HG03342 (cell line): ENCODE results near the gene MFN1.
"Not testable (repeated sequence)": the region's sequence is repeated elsewhere in the genome, so short reads cannot be mapped to it uniquely, and the experiment has no call there.

Source experiments
- ATAC-seq: cut with Tn5 transposase; IDR thresholded peaks from one replicate; pipeline ENCODE4 v1.9.1; 2021; ENCODE audit warnings: mild to moderate bottlenecking, moderate library complexity; ENCODE audit not compliant: unreplicated experiment

MFN1 gene

DNA sequence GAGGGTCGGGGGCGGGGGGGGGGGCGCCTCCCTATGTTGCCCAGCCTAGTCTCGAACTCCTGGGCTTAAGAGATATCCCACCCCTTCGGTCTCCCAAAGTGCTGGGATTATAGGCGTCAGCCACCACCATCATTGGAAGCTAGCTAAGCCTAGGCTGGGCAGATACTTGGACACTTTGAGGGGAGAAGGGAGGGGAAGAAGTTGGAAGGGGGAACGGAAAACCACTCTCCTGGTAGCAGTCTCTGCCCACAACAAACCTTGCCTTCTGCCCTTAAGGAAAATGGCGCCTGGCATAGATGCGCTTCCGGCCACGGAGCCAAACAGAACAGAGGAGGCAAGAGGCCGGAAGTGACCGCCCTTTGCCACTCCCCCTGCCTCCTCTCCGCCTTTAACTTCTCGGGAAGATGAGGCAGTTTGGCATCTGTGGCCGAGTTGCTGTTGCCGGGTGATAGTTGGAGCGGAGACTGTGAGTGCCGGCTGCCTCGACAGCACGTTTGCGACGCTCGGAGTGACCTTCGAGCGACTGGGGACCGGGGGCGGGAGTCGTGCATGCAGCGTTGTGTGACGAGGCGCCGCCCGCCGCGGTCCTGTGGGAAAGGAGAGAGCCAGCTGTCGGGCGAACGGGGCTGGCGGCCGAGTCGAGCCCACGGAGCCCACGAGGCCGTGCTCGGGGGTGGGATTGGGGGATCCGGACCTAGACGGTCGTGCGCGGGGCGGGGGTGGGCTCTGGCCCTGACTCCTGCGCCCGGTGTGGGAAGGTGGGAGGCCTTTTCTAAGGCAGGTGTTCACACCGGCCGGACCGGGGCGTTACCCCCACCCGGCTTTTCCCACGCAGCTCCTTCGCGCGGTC lies at the start of gene MFN1:
Gene MFN1, plus strand, starts transcription at position 365 of the 850 bp plus-strand sequence. CDS start 1,143 bp downstream, outside the sequence.
- ATAC-seq, result peak; percentile 91

DNA sequence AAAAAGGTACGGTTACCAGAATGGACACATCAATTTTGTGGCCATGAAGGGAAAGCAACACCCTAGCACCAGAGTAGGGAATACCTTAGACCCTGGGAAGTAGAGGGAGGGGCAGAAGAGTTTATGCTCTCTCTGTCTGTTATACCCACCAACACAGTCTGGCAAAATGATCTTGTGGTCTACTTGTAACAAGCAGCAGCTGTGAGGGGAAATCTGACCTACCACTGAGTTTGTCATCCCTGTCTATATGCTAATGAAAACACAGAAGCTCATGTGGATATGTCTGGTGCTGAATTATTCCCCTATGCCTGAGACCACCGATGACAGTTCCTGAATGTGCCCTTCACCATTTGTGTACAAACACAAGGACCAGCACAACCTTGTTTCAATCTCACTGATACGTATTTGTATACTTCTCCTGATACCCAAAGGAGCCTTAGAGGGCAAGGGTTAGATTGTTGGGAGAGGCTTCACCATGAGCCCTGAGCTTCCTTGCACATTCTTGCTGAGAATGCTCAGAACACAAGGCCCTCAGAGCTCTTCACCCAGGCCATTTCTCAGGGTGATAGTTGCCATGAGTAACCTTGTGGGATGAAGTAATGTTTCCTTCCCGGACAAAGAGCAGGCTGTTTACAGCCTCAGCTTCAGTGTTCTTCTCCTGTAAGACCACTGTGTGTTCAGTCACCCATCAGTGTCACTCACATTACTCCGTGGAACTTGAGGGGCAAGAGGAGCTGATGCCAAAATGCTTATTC lies 49.4 kb upstream of the MFN1 start:
- no peak for ATAC-seq

DNA sequence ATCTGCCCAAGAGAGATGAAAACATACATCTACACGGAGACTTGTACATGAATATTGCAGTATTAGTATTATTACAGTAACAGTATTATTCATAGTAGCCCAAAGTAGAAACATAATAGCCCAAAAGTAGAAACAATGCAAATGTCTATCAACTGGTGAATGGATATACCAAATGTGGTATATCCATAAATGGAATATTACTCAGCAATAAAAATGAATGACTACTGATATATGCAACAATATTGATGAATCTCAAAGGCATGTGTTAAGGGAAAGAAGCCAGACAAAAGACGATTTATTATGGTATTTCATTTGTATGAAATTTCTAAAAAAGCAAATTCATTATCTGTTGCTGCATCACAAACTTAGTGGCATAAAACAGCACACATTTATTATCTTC lies 48.2 kb upstream of the MFN1 start:
- no peak for ATAC-seq

DNA sequence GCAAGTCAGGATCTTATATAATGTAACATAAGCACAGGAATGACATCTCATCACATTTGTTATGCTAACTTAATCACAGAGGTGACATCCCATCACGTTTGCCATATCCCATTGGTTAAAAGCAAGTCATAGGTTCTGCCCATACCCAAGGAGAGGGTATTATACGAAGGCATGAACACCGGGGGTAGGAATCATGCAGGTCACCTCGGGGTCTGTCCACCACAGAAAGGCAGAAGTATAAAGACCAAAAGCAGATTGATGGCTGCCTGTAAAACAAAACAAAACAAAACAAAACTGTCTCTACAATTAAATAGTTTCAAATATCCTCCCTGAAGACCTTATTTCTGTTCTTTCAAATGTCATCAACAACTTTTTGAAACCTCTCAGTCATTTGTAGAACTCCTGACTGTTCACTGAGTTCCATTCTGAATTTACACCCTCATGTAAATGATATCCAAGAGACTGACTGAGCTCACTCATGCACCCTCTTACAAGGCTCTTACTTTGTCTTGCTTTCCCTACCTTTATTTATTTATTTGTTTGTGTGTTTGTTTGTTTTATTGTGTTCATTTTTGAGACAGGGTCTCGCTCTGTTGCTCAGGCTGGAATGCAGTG lies 47.4 kb upstream of the MFN1 start:
- no peak for ATAC-seq

DNA sequence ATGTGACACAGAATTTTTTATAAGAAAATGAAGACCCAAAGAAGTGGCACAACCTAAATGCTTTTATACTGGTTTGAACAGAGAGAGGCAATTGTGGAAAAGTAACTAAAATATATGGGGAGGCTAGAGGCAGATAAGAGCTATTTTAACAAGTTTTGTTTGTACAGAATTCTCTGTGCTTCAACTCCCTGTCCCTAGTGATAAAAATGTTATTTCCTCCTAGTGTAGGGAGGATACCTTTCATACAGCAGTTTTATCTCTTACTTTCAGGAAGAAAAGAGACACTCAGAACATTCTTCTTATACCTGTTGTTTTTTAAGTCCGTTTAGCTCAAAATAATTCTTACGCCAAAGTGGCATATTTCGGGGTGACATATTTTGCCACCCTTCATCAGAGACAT lies 45.9 kb upstream of the MFN1 start:
- no peak for ATAC-seq

DNA sequence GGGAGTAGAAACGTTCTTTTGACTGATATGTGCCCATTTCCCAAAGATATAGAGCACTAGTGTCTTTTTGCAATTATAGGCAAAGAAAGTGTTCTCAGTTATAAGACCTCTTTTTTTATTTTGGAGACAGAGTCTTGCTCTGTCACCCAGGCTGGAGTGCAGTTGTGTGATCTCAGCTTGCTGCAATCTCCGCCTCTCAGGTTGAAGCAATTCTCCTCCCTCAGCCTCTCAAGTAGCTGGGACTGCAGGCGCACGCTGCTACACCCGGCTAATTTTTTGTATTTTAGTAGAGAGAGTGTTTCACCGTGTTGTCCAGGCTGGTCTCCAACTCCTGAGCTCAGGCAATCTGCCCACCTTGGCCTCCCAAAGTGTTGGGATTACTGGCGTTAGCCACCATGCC lies 45.4 kb upstream of the MFN1 start:
- no peak for ATAC-seq

DNA sequence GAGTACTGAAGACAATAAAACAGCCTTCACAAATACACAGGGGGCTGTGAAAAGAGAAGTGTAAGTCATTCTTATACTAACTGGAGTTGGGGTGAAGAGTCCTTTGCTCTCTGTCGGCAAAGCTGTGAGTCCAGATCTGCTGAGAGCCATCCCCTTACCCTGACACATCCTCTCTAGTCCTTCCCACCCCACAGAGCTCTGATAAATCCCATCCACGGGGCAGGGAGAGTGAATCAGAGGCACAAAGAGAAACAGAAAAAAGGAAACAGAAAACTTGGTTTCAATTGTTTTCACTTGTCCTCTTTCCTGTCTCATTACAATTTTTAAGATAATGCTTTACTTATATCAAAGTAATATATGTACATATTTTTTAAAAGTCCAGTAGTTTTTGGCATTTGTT lies 42.9 kb upstream of the MFN1 start:
- ATAC-seq, result no peak

DNA sequence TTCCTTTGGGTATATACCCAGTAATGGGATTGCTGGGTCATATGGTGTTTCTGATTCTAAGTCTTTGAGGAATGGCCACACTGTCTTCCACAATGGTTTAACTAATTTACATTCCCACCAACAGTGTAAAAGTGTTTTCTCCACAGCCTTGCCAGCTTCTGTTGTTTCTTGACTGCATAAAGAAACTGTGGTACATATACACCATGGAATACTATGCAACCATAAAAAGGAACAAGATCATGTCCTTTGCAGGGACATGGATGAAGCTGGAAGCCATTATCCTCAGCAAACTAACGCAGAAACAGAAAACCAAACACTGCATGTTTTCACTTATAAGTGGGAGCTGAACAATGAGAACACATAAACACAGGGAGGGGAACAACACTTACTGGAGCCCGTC lies 40.1 kb upstream of the MFN1 start:
- not testable (repeated sequence) for ATAC-seq

DNA sequence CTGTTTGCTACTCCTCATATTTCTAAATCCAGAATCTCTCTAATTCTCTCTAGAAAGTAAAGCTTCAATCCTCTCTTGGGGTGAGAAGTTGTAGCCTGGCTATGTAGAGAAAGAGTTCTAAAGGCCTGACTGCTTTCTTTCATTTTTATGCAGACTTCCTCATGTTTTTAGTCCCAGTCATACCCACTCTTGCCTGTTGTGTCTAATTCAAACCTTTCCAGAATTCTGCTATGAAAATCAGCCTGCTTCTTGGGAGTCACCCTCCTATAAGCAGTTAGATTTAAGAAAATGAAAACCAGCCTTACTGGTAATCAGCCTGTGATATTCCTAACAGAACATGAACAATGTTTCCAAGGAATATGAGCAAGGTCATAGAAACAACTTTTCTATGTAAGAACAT lies 39.5 kb upstream of the MFN1 start:
- ATAC-seq, result no peak

DNA sequence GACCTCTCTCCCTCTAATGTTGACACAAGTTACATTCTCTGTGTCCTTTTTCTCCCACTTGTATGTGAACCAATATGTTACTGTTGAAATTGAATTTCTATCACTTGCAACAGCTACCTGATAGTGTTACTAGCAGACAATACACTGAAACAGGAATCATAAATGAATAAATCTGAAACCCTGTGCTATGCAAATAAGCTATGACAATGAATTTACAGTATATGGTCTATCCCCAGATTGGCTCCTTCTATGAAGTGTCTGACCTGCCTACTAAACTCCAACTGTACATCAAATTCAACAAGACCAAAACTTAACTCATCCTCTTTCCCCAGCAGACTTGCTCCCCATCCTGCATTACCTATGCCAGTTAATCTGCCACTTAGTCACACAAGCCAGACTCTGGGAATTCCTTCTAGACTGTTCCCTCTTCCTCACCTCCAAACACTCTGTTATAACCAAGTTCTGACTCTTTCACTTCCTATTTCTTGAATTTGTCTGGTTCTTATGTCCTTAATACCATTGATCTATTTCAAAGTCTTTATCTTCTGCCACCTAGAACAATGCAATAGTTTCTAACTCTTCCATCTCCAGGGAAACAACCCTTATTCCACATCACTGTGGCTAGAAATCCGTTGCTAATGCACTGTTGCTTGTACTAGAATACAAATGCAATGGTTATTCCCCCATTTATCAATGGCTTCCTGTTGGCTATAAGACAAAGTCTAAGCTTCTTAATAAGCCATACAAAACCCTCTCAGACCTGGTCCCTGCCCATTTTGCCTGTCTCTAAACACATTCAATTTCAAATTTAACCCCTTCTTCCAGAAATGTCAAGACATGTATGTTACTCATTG lies 38.1 kb upstream of the MFN1 start:
- peak; percentile 93 for ATAC-seq

DNA sequence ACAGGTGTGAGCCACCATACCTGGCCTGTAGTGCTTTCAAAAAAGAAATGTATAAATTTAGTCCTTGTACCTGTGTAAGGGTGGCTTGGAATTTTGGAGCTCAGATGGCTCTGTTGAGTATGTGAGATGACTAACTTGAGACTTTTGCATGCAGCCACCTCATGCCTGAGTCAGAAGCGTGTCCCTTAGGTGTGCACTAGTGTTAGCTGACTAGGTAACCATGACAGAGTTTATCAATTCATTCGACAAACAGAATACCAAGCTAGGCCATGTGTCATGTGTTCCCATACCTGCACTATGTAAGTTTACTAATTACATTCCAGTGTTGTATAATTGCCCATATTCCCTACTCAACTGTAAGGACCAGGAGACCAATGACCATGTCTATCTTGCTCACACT lies 28.6 kb upstream of the MFN1 start:
- no peak for ATAC-seq

DNA sequence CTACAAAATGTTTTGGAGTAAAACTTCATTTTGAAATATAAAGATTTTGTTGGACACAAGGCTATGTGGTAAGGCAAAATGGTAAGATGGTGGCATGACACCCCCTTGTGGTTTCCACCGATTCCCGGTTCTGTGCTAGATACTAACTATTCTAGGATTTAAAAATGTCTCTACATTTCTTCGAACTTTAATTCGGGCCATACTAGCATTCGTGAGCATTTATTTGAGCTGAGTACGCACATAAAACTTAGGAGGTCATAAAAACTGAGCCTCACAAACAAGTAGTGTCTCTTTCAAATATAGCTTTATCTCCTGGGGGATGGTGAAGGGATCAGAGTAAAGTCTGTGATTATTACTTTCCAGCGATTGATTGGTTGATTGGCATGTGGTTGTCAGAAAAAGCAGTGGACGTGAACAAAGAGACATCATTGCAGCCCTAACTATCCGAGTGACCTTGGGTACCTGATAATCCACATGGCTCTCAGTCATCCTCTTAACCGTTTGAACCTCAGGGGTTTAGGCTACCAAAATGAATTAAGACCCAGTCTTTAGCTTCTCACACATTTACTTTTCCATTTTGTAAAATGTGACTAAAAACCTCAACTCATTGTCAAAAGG lies 25.7 kb upstream of the MFN1 start:
- no peak for ATAC-seq

DNA sequence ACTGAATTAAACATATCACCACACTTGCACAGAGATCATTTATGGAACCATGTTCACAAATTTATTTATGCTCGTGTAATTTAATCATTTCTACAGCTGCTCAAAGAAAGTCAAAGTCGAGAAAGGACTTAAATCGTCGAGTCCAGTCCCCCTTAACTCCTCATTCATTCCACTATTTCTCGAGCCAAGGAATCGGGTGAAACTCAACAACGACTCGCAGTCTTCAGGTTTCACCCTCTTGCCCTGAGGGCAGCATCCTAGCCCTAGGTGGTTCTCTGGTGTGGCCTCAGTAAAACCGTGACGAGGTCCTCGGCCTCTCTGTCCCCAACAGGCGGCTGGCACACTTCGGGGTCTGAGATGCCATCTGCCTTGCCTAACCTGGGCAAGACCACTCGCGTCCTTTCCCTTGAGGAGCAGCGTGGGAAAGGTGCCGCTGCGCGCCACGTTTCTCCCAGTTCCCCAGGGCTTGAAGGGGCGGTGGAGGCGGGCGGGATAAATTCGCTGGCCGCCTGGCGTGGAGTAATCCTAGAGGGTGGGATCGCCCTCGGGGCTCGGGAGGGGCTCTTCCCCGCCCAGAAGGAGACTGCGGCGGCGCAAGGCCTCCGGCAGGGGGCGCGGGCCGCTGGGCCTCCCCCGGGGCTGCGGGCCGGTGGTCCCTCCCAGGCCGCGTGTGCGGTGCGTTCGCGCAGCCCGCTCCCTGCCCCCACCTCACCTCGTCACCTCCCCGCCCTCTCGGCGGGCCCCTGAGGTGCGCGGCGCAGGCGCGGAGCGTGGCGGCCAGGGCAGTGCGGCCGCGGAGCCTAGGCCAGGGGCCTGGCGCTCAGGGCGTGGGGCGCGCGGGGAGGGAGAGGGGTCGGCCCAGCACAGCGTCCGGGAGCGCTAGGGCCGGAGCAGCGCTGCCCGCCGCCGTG lies 25.0 kb upstream of the MFN1 start, which contains the start of gene ZNF639:
Gene ZNF639, plus strand, starts transcription at position 746 of the 911 bp plus-strand sequence. CDS start 5,263 bp downstream, outside the sequence.
- peak; percentile 79 for ATAC-seq

DNA sequence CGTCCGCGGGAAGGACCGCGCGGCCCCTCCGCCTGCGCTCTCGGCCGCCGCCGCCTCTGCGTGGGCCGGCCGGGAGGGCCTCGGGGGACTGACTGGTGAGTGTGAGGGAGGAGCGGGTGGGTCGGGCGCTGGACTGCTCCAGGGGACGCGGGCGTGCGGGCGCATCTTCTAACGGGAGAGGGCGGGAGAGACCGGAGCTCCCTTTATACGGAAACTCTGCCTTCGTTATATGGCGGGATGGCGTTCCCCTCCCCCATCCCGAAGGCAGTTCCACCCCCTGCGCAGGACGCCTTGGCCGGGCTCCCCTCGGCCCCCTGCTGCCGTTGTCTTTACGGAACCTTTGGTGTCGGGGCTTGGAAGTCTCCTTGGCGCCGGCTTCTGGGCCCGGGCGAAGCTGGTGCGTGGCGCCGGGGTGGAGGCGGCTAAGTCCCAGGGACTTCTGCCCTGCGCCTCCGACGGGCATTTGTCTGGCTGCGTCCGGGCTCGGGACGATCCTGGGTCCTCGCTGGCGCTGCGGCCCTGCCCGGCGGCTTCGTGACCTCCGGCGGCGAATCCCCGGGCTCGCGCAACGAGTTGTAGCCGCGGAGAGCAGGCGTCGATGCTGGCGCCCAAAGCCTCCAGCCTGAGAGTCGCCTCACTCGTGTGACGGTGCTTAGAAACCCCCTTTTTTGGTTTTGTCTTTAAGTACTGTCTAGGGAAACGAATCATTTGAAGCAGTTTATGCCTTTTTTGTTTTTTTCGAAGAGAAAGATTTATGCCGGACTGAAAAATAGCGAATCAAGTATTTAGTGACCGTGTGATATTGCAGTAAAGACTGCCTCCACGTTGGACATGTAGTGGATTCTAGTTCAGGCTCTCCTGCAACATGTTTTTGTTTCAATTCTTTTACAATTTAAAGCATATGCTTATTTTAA lies 24.1 kb upstream of the MFN1 start:
- ATAC-seq, result peak; percentile 37

DNA sequence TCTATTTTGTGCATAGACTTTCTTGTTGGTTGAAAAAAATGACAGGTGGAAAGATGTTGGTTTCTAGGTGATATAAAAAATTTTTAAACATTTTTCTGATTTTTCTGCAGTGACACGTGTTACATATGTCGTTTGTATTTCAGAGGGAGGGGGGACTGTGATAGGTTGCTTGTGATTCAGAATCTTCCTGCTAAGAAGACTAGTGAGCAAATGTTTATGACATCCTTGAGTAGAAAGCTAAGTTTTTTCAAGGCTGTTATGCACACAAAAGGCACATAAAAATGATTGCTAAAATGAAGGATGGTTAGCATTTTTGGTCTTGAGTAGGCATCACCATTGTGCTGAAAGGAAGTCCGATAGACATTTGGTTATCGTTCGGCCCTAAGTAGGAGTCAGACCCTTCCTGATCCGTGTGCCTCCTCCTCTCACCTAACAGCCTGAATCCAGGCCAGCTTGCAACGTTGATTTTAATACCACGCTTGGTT lies 23.2 kb upstream of the MFN1 start:
- no peak for ATAC-seq

DNA sequence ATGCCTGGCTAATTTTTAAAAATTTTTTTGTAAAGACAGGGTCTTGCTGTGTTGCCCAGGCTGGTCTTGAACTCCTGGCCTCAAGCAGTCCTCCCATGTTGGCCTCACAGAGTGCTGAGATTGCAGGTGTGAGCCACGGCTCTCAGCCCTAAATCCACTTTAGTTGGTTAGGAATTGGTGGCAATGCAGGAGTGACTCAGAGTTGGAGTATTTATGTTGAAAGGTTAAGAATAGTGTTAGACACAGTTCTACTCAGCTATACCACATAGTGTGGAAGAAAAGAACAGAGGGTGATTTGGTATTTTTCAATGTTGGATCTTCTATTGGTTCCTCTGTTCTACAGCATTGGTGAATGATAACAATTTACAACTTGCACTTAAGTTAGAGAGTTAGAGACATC lies 17.1 kb upstream of the MFN1 start:
- no peak for ATAC-seq

DNA sequence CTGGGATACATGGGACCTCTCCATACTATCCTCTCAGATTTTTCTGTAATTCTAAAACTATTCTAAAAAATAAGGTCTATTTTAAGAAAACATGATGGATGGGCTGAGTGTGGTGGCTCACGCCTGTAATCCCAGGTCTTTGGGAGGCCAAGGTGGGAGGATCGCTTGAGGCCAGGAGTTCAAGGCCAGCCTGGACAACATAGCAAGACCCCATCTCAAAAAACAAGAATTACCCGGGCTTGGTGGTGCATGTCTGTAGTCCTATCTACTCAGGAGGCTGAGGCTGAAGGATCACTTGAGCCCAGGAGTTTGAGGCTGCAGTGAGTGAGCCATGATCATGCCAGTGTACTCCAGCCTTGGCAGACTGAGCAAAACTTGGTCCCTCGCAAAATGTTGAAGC lies 15.3 kb upstream of the MFN1 start:
- no peak for ATAC-seq

DNA sequence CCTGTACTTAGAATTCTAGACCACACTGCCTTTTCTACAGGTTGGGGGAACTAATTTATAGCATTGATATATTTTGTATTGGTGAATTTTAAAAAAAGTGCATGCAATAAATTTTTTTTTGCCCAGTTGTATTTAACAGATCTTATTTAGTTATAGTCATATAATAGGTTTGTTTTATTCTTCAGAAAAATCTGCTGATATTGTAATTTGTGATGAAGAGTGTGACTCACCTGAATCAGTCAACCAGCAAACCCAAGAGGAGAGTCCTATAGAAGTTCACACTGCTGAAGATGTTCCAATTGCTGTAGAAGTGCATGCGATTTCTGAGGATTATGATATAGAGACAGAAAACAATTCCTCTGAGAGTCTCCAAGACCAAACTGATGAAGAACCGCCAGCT lies 14.4 kb upstream of the MFN1 start:
- ATAC-seq, result no peak
